ENCODE measurements around the gene DDX11.
"Not testable (repeated sequence)": the region's sequence is repeated elsewhere in the genome, so short reads cannot be mapped to it uniquely, and the experiment has no call there.

GRCh38 chr12:31147415-31147814 lies 73.8 kb downstream of the DDX11 start:
- TF ChIP-seq, protein P1, sequence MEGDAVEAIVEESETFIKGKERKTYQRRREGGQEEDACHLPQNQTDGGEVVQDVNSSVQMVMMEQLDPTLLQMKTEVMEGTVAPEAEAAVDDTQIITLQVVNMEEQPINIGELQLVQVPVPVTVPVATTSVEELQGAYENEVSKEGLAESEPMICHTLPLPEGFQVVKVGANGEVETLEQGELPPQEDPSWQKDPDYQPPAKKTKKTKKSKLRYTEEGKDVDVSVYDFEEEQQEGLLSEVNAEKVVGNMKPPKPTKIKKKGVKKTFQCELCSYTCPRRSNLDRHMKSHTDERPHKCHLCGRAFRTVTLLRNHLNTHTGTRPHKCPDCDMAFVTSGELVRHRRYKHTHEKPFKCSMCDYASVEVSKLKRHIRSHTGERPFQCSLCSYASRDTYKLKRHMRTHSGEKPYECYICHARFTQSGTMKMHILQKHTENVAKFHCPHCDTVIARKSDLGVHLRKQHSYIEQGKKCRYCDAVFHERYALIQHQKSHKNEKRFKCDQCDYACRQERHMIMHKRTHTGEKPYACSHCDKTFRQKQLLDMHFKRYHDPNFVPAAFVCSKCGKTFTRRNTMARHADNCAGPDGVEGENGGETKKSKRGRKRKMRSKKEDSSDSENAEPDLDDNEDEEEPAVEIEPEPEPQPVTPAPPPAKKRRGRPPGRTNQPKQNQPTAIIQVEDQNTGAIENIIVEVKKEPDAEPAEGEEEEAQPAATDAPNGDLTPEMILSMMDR (IDR thresholded peaks at IDR 0.05): not testable (repeated sequence)
- not testable (repeated sequence) for TF ChIP-seq POLR2A (IDR thresholded peaks at IDR 0.05)
